HG03520 (cell line): Measurements from ENCODE around the gene SLC25A52.
"Not testable (repeated sequence)": the region's sequence is repeated elsewhere in the genome, so short reads cannot be mapped to it uniquely, and the experiment has no call there.

Experiments
- ATAC-seq: cut with Tn5 transposase; IDR thresholded peaks from one replicate; pipeline ENCODE4 v1.9.1; 2021; ENCODE audit warnings: mild to moderate bottlenecking, moderate library complexity; ENCODE audit not compliant: unreplicated experiment

Gene SLC25A52, protein sequence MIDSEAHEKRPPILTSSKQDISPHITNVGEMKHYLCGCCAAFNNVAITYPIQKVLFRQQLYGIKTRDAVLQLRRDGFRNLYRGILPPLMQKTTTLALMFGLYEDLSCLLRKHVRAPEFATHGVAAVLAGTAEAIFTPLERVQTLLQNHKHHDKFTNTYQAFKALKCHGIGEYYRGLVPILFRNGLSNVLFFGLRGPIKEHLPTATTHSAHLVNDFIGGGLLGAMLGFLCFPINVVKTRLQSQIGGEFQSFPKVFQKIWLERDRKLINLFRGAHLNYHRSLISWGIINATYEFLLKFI

DNA sequence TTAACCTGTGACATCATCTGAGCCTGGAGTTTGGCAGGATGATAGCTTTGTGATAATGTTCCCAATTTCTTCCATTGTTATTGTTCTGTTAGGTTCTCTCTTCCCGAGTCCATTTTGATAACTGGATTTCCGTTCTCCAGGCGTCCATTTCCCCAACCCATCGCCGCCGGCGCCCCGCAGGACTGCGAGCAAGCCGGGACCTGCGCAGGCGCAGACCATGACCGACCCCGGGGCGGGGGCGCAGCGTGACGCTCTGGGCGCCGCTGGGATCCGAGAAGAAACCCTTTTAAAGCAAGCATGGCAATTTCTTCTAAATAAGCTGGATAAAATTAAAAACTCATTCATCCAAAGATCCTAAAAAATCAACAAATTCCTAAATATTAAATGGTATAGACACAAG lies at the start of gene SLC25A52:
Gene SLC25A52 (minus strand): TSS at position 186 of the 400 bp plus-strand sequence. CDS start 219 bp downstream, outside the sequence.
- no peak for ATAC-seq

DNA sequence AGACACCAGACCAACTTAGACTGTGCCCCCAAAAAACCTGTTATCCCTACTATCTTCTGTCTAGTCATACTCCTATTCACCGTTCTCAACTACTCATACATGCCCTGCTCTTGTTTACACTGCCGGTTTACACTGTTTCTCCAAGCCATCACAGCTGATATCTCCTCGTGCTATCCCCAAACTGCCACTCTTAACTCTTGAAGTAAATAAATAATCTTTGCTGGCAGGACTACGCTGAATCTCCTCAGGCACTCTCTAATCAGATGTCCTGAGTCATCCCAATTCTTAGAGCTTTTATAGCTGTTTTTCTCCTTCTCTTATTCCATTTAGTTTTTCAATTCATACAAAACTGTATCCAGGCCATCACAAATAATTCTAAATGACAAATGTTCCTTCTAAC lies 48.4 kb upstream of the SLC25A52 start:
- not testable (repeated sequence) for ATAC-seq

DNA sequence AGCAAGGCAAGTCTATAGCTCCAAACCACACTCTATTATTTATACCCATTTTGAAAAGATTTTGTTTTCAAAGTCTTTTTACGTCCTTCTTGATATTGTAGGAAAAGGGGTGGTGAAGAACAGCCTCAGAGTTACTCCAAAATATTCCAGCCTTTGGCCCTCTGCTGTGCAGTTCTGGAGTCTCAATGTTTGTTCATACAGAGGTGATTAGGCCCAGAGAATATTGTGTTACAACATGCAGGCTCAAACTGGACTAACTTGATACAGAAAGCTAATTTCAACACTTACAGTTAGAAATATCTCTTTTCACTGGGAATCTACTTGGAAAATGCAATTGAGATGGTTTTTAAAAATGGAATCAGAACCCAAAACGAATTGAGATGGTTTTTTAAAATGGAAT lies 40.4 kb upstream of the SLC25A52 start:
- no peak for ATAC-seq

DNA sequence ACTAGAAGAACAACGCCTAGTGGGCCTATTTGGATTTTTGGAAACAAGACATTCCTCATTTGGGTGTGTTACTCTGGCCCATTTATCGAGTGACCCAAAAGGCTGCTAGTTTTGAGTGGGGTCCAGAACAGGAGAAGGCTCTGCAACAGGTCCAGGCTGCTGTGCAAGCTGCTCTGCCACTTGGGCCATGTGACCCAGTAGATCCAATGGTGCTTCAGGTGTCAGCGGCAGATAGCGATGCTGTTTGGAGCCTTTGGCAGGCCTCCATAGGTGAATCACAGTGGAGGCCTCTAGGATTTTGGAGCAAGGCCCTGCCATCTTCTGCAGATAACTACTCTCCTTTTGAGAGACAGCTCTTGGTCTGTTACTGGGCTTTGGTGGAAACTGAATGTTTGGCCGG lies 38.6 kb upstream of the SLC25A52 start:
- ATAC-seq: not testable (repeated sequence)

DNA sequence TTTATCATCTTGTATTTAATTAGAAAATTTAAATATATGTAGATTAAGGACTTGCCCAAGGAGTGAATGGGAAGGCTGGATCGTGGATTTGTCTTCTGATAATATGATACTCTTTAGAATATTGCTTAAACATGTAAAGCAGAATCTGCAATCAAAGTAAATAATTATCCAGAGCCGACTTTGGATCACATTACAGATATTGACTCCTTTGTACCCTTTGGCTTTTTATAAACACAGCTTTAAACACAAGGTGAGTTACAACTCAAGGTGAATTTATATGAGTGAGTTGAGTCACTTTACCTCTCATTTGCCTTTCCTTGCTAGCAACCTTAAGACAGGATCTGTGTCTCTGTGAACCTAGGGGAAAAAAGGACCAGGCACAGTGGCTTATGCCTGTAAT lies 37.7 kb upstream of the SLC25A52 start:
- ATAC-seq: no peak

DNA sequence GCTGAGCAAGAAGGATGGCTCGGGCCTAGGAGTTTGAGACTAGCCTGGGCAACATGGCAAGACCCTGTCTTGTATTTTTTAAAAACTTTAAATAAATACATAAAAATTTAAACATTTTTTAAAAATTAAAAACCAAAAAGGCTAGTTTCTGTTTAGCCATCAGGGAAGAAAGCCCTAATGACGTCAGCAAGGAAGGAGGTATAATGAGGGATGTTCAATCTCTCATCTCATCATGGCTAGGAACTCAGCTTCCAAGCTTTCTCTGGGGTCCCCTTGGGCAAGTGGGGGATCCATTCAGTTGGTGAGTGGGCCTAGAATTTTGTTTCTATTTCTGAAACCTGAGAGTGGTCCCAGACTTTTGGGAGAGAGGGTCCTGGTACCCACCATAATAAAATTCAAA lies 35.1 kb upstream of the SLC25A52 start:
- no peak for ATAC-seq

DNA sequence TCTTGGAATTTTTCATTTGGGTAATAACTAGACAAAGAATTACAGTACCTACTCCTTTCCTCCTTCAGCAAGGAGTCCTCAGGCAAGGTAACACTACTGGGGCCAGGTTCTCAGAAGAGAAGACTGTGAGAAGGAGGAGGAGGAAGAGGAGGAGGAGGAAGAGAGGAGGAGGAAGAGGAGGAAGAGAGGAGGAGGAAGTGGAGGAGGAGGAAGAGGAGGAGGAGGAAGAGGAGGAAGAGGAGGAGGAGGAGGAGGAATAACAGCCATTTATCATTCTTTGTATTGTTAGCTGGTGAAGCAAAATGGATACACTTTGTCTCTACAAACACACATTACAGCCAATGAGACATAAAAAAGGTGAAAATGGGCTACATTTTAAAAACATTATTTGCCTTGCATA lies 32.9 kb upstream of the SLC25A52 start:
- ATAC-seq: no peak

DNA sequence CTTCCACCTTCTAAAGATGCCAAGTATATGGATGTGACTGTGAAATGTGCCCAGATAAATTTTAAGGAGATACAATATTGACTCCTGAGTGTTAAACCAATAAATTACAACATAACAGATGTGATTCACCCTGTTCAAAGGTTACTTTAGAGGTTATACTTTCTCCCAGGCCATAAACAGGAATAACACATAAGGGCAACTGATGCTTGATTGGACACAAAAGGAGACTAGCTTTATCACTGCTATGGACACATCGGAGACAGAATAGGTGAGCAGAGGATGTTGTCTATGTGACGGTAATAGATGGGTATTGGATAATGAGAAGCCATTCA lies 31.9 kb upstream of the SLC25A52 start:
- ATAC-seq: no peak

DNA sequence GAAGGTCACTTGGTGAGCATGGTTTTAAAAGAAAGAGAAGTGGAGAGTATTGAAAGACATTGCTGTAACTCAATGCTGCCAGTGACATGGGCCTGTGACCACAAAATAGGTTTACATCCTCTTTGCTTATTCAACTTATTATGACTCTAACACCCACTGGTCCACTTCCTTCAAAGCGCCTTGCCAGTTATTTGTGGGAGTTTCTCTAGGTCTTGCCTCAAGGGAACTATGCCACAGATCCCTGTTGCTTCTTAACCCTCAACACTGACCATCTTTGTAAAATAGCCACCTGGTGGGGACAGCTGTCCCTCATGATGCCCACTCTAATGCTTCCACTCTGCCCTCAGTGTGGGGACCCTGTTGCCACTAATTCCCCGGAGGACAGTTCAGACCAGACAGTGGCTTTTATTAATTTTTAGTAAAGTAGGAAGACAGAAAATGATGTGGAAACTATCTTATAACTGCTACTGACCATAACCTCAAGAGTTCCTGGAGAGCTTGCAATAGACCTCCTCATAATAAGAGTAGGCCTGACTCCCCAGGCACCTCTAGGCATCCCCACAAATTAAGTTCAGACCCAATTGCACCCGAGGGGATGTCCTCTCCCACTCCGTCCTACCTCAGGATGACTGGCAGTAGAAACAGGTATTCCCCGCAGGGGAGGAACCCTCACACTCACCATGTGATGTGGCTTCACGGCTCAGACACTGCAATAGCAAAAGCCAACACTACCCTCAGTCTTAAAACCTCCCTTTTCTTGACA lies 31.3 kb upstream of the SLC25A52 start:
- peak; percentile 98 for ATAC-seq

DNA sequence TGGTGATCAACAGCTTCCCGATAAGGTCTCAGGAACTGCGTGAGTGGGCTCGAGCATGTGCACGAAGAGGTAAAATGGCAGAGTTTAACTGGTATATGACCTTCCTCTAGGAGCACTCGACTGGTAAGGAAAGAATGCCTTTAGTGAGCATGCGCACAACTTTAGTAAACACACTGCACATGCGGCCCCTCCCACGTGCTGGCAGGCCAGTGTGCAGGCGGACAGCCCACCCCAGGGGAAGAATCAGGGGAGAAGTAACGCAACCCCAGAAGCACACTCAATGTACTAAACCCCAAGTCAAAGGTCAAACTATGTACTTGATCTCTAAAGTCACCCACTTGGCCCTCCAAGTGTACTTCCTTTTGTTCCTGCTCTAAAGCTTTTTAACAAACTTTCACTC lies 28.7 kb upstream of the SLC25A52 start:
- ATAC-seq: no peak

DNA sequence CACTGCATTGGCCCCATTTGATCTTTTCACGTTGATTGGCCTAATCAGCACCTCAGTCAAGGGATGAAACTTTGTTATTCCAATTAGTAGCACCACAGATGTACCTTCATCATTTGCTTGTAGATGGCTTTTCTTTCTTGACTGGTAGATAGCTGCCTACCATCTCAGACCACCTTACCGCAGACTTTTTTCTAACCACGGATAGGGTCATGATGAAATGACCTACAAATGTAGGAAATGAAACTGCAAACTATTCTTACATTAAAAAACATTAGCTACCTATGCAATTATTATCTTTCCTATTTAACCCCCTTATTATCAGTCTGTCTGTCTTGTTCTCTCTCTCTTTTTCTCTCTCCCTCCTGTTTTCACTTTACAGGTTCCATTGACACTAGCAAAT lies 22.4 kb upstream of the SLC25A52 start:
- no peak for ATAC-seq

DNA sequence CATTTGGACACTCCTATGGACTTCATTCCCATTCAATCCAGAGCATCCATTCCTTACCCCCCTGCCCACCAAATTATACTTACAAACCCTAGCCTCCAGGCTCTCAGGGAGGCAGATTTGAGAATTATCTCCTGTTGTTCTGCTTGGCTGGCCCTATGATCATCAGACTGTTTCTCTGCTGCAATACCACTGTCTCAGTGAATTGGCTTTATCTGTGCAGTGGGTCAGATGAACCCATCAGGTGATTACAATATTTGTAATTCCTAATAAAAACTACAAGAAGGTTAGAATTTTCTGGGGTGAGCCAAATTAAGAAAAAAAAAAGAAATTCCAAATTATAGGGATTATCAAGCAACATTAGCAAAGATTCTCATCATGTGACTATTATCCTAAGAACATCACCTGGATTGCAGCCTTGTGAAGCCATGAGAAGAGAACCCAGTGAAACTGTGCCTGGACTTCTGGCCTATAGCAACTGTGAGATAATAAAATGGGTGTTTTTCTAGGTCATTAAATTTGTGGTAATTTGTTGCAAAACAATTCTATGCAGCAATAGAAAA lies 17.8 kb upstream of the SLC25A52 start:
- ATAC-seq: no peak

DNA sequence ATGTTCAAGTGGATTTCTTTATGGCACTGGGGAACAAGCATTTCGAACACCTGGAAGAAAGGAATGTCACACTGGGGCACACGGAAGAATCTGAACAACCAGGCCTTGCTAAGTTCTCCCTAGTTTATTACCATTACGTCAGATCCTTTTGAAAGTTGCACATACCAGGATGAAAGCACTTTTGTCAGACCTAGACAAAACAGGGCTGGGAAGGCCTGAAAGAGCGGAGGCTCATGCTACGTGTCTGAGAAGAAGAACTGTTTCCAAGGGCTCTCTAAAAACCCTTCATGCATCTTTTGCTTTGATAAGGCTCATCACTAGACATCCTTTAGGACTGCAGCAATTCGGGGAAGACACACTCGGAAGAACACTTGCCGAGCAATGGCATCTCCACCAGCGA lies 15.4 kb upstream of the SLC25A52 start:
- ATAC-seq: no peak

DNA sequence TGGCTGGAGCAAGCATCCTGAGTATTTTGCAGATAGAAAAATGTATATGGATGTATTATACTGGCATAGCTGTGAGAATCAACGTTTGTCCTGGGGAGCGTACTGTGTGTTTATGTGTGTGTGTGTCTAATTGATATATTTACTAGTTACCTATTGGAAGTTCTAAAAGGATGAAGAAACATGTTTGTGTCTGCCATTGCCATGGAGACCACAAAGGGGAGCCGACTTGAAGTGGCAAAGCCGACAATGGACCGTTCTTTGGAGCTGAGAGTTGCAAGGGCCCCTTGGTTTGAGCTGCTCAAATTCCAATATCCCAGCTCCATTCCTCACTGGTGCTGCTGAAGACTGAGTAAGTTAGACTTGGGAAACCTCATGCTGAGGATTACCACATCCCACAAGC lies 14.3 kb upstream of the SLC25A52 start:
- ATAC-seq: no peak

DNA sequence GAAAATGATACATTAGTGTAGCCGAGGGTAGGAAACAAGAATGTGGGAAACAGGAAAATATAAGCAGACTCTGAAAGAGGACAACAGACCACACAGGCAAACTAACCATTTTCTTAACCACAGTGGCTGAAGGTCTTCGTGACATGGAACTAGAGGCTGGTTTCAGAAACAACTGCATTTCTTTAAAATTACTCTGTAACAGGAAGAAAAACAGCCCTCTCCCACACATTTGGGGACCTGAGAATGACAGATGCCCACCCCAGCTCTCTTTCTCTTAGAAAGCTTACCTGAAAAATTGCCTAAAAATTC lies 13.8 kb upstream of the SLC25A52 start:
- ATAC-seq: peak; percentile 85

DNA sequence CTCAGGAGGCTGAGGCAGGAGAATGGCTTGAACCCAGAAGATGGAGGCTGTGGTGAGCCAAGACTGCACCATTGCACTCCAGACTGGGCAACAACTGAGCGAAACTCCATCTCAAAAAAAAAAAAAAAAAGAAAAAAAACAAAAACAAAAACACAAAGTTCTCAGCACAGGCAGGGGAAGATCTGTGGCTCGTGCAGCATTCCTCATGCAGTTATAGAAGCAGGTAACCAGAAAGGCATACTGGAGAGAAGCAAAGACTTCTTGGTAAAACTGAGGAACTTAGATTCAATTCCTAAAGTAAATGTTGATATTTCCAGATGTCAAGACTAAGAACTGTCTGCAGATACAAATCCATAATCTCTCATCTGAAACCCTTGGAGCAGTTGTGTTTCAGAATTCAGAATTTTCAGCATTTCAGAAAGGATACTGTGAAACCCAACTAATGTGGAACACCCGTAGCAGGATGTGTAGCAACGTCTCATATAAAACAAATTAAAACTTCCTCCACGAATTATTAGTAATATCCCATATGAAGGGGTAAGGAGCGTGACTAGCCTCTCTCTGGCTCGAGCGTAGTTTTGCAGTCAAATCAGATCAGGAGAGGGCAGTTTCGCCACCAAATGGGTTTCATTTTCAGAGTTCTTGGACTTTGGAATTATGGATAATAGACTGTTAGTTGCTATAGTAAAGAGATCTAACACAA lies 13.2 kb upstream of the SLC25A52 start:
- ATAC-seq: peak; percentile 30

DNA sequence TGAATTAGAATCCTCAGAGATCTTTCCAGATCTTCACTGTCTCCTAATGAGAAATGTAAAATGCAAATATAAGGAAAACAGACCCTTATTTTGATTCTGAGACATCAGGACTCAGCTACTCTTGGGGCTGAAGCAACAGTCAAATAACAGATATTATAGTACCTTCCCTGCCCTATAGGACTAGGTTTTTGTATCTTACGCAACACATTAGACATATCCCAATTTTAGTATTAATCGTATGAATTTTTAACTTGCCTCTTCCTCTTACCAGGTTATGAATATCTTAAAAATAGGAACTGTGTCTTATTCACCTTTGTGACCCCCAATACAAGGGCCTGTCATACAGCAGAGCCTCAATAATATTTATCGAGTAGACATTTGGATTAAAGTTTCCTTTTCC lies 12.0 kb upstream of the SLC25A52 start:
- ATAC-seq: no peak

DNA sequence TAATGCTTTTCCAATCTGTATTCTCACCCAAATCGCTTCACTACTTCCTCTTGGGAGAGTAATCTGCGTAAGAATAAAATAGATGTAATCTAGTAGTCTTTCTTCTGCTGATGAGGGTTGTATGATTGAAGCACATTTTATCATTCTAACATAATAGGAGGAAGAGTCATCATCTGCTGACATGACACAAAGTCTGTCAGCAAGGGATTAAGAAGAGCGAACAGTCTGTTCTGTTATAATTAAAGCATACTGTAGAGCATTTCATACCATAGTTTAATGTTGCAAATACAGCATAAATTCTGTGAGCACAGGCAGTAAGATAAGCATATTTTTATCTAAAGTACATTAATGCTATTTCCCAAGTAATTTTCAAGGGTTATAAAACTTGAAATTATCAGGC lies 10.4 kb downstream of the SLC25A52 start:
- ATAC-seq: no peak

DNA sequence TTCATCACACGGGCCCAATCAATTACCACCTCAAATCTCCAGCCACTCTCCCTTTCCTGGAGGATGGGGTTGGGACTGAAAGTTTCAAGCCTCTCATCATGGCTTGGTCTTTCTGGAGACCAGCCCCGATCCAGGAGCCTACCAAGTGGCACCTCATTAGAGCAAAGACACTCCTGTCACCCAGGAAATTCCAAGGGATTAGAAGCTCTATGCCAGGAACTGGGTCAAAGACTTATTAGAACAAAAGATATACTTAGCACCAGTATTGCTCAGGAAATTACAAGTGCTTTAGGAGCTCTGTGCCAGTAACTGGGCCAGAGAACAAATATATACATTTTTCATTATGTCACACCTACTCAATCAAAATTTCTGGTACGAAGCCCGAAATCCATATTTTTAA lies 14.3 kb downstream of the SLC25A52 start:
- ATAC-seq: no peak

DNA sequence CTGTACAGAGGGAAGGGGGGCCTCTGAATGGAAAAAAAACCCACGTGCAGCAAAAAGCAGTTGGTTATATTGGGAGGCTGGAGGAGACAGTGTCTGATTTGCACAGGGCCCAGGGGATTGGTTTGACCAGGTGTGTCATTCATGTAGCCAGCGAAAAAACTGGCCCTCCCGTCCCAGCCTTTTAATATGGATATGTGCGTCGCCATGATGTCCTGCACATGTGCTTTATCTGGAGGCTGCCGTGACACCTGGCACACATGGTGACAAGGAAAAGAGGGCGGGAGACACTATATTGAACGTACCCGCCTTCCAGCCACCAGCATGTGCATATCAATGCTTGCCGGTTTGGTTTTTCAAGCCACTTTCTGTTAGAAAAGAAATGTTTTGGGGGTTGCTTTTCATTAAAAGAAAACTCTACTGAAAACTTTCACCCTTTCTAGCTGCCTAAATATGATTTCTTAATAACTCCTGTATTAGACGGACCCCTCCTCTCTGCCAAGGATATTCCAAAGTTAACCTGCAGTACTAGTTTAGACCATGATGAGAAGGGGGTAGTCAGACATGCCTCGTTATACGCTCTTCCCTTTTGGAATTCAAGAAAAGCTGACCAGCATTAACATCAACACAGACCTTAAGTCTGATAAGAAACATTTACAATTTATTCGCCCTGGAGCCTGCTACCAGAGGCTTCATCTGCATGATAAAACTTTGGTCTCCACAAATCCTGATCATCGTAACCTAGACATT lies 16.2 kb downstream of the SLC25A52 start:
- no peak for ATAC-seq

DNA sequence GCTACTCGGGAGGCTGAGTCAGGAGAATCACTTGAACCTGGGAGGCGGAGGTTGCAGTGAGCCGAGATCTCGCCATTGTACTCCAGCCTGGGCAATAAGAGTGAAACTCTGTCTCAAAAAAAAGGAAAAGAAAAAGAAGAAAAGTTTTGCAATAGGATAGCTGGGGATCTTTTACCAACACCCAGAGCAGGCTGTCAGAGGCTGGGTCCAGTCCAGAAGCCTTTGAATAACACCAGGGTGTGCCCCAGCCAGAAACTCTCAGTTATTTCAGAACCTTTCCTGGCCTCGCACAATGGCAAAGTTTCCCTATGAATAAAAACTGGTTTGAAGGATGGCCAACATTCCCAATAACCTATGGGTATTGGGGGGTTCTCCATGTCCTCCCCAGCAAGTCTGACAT lies 17.1 kb downstream of the SLC25A52 start:
- ATAC-seq: not testable (repeated sequence)
